ENCODE measurements around the gene TSHZ2. TPM values are rescaled to one million over a fixed set of nuclear protein-coding genes. Genes with fewer than 3 reads are reported as not detected.
A peak's percentile ranks its signal among the peaks of the same experiment; 100 is the strongest.

Gene TSHZ2
- total and polyA plus RNA-seq, 2 experiments from 2014 or later, result 1.1 to 5.2 TPM

- no peak overlapping the region for H2AFZ ChIP-seq
- no peaks in the 10 kb centered on the region for H3K27me3 ChIP-seq
- no peak for DNase-seq (ENCODE audit: low spot score)
- peak overlapping the region; percentile 80 for H3K27ac ChIP-seq
- H4K20me1 ChIP-seq (ENCODE audit: insufficient read depth, poor library complexity, severe bottlenecking), result no peaks in the 10 kb centered on the region
- H3K9me3 ChIP-seq (ENCODE audit: low read depth), result no peaks in the 10 kb centered on the region
- H3K4me3 ChIP-seq, result no peak overlapping the region
- H3K4me2 ChIP-seq, result peak overlapping the region; percentile 30
- peaks cover 9% of the 10 kb centered on the region for H3K4me1 ChIP-seq (ENCODE audit: insufficient read depth)
- H3K36me3 ChIP-seq (replicated peaks; ENCODE audit: insufficient read depth, low read depth), result no peaks in the 10 kb centered on the region
- H3K9me2 ChIP-seq (replicated peaks; ENCODE audit: insufficient read depth), result no peaks in the 10 kb centered on the region
- 69% methylated on average over 10 of the region's 10 CpGs for WGBS (ENCODE audit: low lambda C conversion rate, missing lambda C conversion rate)
- H3K79me2 ChIP-seq, result no peaks in the 10 kb centered on the region
- TF ChIP-seq EZH2phosphoT487 (IDR thresholded peaks at IDR 0.05; ENCODE audit: low read depth, severe bottlenecking, unreplicated experiment), result no peak
- no peak for TF ChIP-seq EZH2 (IDR thresholded peaks at IDR 0.05; ENCODE audit: borderline replicate concordance)
- no peak for TF ChIP-seq CTCF (IDR thresholded peaks at IDR 0.05; ENCODE audit: poor library complexity)
Observed at GRCh38 chr20:53081916-53082863, 110.0 kb downstream of the TSHZ2 start.

GRCh38 chr20:53083411-53083810 lies 111.3 kb downstream of the TSHZ2 start:
- H3K4me1 ChIP-seq (ENCODE audit: insufficient read depth), result peaks cover 8% of the 10 kb centered on the region
- H3K4me2 ChIP-seq, result no peak overlapping the region
- no peak overlapping the region for H3K27ac ChIP-seq
- no peak overlapping the region for H2AFZ ChIP-seq
- H4K20me1 ChIP-seq (ENCODE audit: insufficient read depth, poor library complexity, severe bottlenecking), result no peaks in the 10 kb centered on the region
- DNase-seq (ENCODE audit: low spot score), result no peak
- no peak overlapping the region for H3K4me3 ChIP-seq
- WGBS (ENCODE audit: low lambda C conversion rate, missing lambda C conversion rate), result 72% methylated on average over 7 of the region's 7 CpGs
- H3K27me3 ChIP-seq, result no peaks in the 10 kb centered on the region
- H3K79me2 ChIP-seq, result no peaks in the 10 kb centered on the region
- H3K9me2 ChIP-seq (replicated peaks; ENCODE audit: insufficient read depth), result no peaks in the 10 kb centered on the region
- no peaks in the 10 kb centered on the region for H3K36me3 ChIP-seq (replicated peaks; ENCODE audit: insufficient read depth, low read depth)
- no peak for TF ChIP-seq CTCF (IDR thresholded peaks at IDR 0.05; ENCODE audit: poor library complexity)
- no peak for TF ChIP-seq EZH2phosphoT487 (IDR thresholded peaks at IDR 0.05; ENCODE audit: low read depth, severe bottlenecking, unreplicated experiment)
- TF ChIP-seq EZH2 (IDR thresholded peaks at IDR 0.05; ENCODE audit: borderline replicate concordance), result no peak
- H3K9me3 ChIP-seq (ENCODE audit: low read depth), result no peaks in the 10 kb centered on the region

- Histone ChIP-seq H3K9me2 (replicated peaks; ENCODE audit: insufficient read depth) (no peaks in the 10 kb centered on the region), H3K27me3 (no peaks in the 10 kb centered on the region), H3K4me3 (no peak overlapping the region), H3K4me1 (ENCODE audit: insufficient read depth) (peaks cover 8% of the 10 kb centered on the region), H3K4me2 (no peak overlapping the region), H3K9me3 (ENCODE audit: low read depth) (no peaks in the 10 kb centered on the region), H4K20me1 (ENCODE audit: insufficient read depth, poor library complexity, severe bottlenecking) (no peaks in the 10 kb centered on the region), H3K27ac (no peak overlapping the region), H3K36me3 (replicated peaks; ENCODE audit: insufficient read depth, low read depth) (no peaks in the 10 kb centered on the region), H3K79me2 (no peaks in the 10 kb centered on the region), H2AFZ (no peak overlapping the region)
- DNase-seq (ENCODE audit: low spot score), result no peak
- TF ChIP-seq EZH2 (IDR thresholded peaks at IDR 0.05; ENCODE audit: borderline replicate concordance) (no peak), EZH2phosphoT487 (IDR thresholded peaks at IDR 0.05; ENCODE audit: low read depth, severe bottlenecking, unreplicated experiment) (no peak), CTCF (IDR thresholded peaks at IDR 0.05; ENCODE audit: poor library complexity) (no peak)
Observed at GRCh38 chr20:53084408-53084997, 112.3 kb downstream of the TSHZ2 start.
